Tibial nerve (tissue), 3 donors: ENCODE measurements around the gene HS6ST3.

ENCODE experiments used
- POLR2A ChIP-seq, 2 donors: fragments of 450-650 bp; IDR thresholded peaks; one replicate each; pipeline ENCODE4 v1.6.1; 2017; ENCODE audit warnings: antibody characterized with exemption in 2 of 2, mild to moderate bottlenecking in 2 of 2, moderate library complexity in 2 of 2
- TF ChIP-seq, protein P1 (sequence below), 5 experiments: fragments of 200-600 bp in 3 of 5; fragments of 450-650 bp in 2 of 5; sonication (generic) in 3 of 5; IDR thresholded peaks; one replicate each; pipeline ENCODE4 v1.5.1; 2016 to 2019; ENCODE audit warnings: antibody characterized with exemption in 5 of 5, mild to moderate bottlenecking in 3 of 5, moderate library complexity in 2 of 5

DNA sequence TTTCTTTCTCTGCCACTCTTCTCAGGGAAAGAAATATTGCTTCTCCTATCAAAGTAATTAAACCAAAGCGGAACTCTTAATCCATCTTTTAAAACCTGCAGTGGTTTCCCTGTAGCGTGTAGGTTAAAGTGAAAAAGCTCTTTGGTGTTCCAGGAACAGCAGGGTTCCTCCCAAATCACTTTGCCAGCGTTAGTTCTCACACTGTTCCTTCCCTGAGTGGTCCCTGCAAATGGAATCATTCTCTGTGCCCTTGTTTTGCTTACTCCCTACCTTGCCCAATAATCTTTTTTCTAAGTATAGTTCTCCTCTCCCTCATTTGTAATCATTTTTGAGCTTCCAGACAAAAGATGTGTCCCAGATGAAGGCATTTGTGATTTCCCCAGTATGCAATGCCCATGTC lies 207.5 kb downstream of the HS6ST3 start:
- TF ChIP-seq POLR2A (IDR thresholded peaks at IDR 0.05) = no peak
- TF ChIP-seq, protein P1, sequence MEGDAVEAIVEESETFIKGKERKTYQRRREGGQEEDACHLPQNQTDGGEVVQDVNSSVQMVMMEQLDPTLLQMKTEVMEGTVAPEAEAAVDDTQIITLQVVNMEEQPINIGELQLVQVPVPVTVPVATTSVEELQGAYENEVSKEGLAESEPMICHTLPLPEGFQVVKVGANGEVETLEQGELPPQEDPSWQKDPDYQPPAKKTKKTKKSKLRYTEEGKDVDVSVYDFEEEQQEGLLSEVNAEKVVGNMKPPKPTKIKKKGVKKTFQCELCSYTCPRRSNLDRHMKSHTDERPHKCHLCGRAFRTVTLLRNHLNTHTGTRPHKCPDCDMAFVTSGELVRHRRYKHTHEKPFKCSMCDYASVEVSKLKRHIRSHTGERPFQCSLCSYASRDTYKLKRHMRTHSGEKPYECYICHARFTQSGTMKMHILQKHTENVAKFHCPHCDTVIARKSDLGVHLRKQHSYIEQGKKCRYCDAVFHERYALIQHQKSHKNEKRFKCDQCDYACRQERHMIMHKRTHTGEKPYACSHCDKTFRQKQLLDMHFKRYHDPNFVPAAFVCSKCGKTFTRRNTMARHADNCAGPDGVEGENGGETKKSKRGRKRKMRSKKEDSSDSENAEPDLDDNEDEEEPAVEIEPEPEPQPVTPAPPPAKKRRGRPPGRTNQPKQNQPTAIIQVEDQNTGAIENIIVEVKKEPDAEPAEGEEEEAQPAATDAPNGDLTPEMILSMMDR (IDR thresholded peaks at IDR 0.05) = no peak
